KMS-11 (cell line): ENCODE data around the gene SEPTIN12.

ENCODE experiments used
- H2AFZ ChIP-seq: fragments of 200-600 bp; sonication (generic); 2 replicates; pipeline ENCODE4 v1.6.1; 2016; ENCODE audit warnings: antibody characterized with exemption, mixed run types, low read depth
- H3K27ac ChIP-seq: fragments of 200-600 bp; sonication (generic); 2 replicates; pipeline ENCODE4 v1.6.1; 2016; ENCODE audit warnings: mild to moderate bottlenecking, mixed run types
- H3K27me3 ChIP-seq: fragments of 200-600 bp; sonication (generic); 2 replicates; pipeline ENCODE4 v1.6.1; 2017; ENCODE audit warnings: mild to moderate bottlenecking, low read depth, mixed run types, moderate library complexity; ENCODE audit not compliant: insufficient read depth
- H3K36me3 ChIP-seq: fragments of 200-600 bp; sonication (generic); 2 replicates; pipeline ENCODE4 v1.6.1; 2017; ENCODE audit warnings: mild to moderate bottlenecking, mixed run types; ENCODE audit not compliant: insufficient read depth
- H3K4me1 ChIP-seq: fragments of 200-600 bp; sonication (generic); 2 replicates; pipeline ENCODE4 v1.6.1; 2016; ENCODE audit warnings: mild to moderate bottlenecking, low read depth, mixed run types; ENCODE audit not compliant: poor library complexity, severe bottlenecking
- H3K4me2 ChIP-seq: fragments of 200-600 bp; sonication (generic); 2 replicates; pipeline ENCODE4 v1.7.0; 2016; ENCODE audit warnings: mild to moderate bottlenecking, mixed run types
- H3K4me3 ChIP-seq: fragments of 200-600 bp; sonication (generic); IDR thresholded peaks from 2 replicates; pipeline ENCODE4 v1.6.1; 2017; ENCODE audit warnings: low read depth, low read length, mixed read lengths; ENCODE audit not compliant: insufficient read depth
- H3K79me2 ChIP-seq: fragments of 200-600 bp; sonication (generic); 2 replicates; pipeline ENCODE4 v1.6.1; 2016; ENCODE audit warnings: low read depth, mixed run types; ENCODE audit not compliant: insufficient read depth
- H3K9ac ChIP-seq: fragments of 200-600 bp; sonication (generic); 2 replicates; pipeline ENCODE4 v1.6.1; 2016; ENCODE audit warnings: mild to moderate bottlenecking, mixed run types
- H4K20me1 ChIP-seq: fragments of 200-600 bp; sonication (generic); 2 replicates; pipeline ENCODE4 v1.6.1; 2016; ENCODE audit warnings: mild to moderate bottlenecking, mixed run types; ENCODE audit not compliant: insufficient read depth
- CTCF ChIP-seq: fragments of 200-600 bp; sonication (generic); conservative IDR thresholded peaks from 2 replicates; pipeline ENCODE4 v1.6.1; 2017; ENCODE audit warnings: low read depth, mild to moderate bottlenecking, antibody characterized with exemption, low read length, moderate library complexity, mixed read lengths

The SEPTIN12 gene

GRCh38 chr16:4826526-4826925 lies 38.4 kb upstream of the SEPTIN12 start:
- Histone ChIP-seq H3K4me2 (no peak overlapping the region), H3K27ac (no peak overlapping the region), H3K4me1 (no peaks in the 10 kb centered on the region), H3K36me3 (peaks cover 14% of the 10 kb centered on the region; the same call in 1 of the 2 replicates), H3K27me3 (no peaks in the 10 kb centered on the region), H3K4me3 (no peak overlapping the region), H4K20me1 (no peaks in the 10 kb centered on the region), H3K9ac (no peak overlapping the region), H3K79me2 (no peaks in the 10 kb centered on the region), H2AFZ (no peak overlapping the region)
- no peak for TF ChIP-seq CTCF

GRCh38 chr16:4825196-4825595 lies 37.1 kb upstream of the SEPTIN12 start:
- Histone ChIP-seq H3K27ac (no peak overlapping the region), H2AFZ (no peak overlapping the region), H3K4me1 (no peaks in the 10 kb centered on the region), H3K27me3 (no peaks in the 10 kb centered on the region), H3K4me2 (no peak overlapping the region), H3K36me3 (peaks cover 10% of the 10 kb centered on the region; the same call in 1 of the 2 replicates), H3K79me2 (no peaks in the 10 kb centered on the region), H4K20me1 (no peaks in the 10 kb centered on the region), H3K4me3 (no peak overlapping the region), H3K9ac (no peak overlapping the region)
- TF ChIP-seq CTCF, result no peak

GRCh38 chr16:4820652-4821051 lies 32.5 kb upstream of the SEPTIN12 start:
- Histone ChIP-seq H3K4me3 (no peak overlapping the region), H3K79me2 (no peaks in the 10 kb centered on the region), H3K36me3 (peaks cover 5% of the 10 kb centered on the region; the same call in 1 of the 2 replicates), H3K9ac (no peak overlapping the region), H3K27me3 (no peaks in the 10 kb centered on the region), H3K27ac (no peak overlapping the region), H2AFZ (no peak overlapping the region), H3K4me1 (no peaks in the 10 kb centered on the region), H4K20me1 (no peaks in the 10 kb centered on the region), H3K4me2 (no peak overlapping the region)
- TF ChIP-seq CTCF, result no peak

- Histone ChIP-seq H3K4me3 (no peak overlapping the region), H3K27me3 (no peaks in the 10 kb centered on the region), H3K4me2 (no peak overlapping the region), H3K79me2 (no peaks in the 10 kb centered on the region), H3K4me1 (no peaks in the 10 kb centered on the region), H4K20me1 (no peaks in the 10 kb centered on the region), H2AFZ (no peak overlapping the region), H3K36me3 (peaks cover 19% of the 10 kb centered on the region; the same call in 1 of the 2 replicates), H3K27ac (no peak overlapping the region), H3K9ac (no peak overlapping the region)
- no peak for TF ChIP-seq CTCF
These were observed 26.5 kb upstream of the SEPTIN12 start for GRCh38 chr16:4814542-4815173.
